Measurements from ENCODE around the gene IFI44L.

IFI44L gene

GRCh38 chr1:78645723-78646122 lies 25.5 kb downstream of the IFI44L start:
- no peak for DNase-seq

GRCh38 chr1:78647238-78647637 lies 27.0 kb downstream of the IFI44L start:
- no peak for DNase-seq

GRCh38 chr1:78649628-78650027 lies 29.4 kb downstream of the IFI44L start, which contains the start of gene IFI44:
Gene IFI44, plus strand, starts transcription at chr1:78649831. Its CDS starts 365 bp downstream, at chr1:78650196.
- peak; percentile 46 to 59 for DNase-seq

- no peak for DNase-seq
Observed at GRCh38 chr1:78650114-78650660, 29.9 kb downstream of the IFI44L start.

- DNase-seq: no peak
Observed at GRCh38 chr1:78651241-78651640, 31.0 kb downstream of the IFI44L start.

GRCh38 chr1:78652019-78652560 lies 31.8 kb downstream of the IFI44L start:
- DNase-seq: no peak

- DNase-seq: no peak
Observed at GRCh38 chr1:78658901-78659300, 38.7 kb downstream of the IFI44L start.

GRCh38 chr1:78663923-78664322 lies 43.7 kb downstream of the IFI44L start:
- no peak for DNase-seq

- DNase-seq: no peak
Observed at GRCh38 chr1:78664763-78665162, 44.5 kb downstream of the IFI44L start.

- DNase-seq: no peak
Observed at GRCh38 chr1:78665809-78666208, 45.6 kb downstream of the IFI44L start.

- no peak for DNase-seq
Observed at GRCh38 chr1:78667939-78668338, 47.7 kb downstream of the IFI44L start.

- DNase-seq: no peak
Observed at GRCh38 chr1:78668427-78668826, 48.2 kb downstream of the IFI44L start.

GRCh38 chr1:78672428-78672827 lies 52.2 kb downstream of the IFI44L start:
- no peak for DNase-seq

GRCh38 chr1:78673120-78673519 lies 52.9 kb downstream of the IFI44L start:
- DNase-seq: no peak

- peak; percentile 45 to 59 for DNase-seq
Observed at GRCh38 chr1:78676347-78676982, 56.2 kb downstream of the IFI44L start.

- no peak for DNase-seq
Observed at GRCh38 chr1:78676993-78677392, 56.7 kb downstream of the IFI44L start.

GRCh38 chr1:78677788-78678187 lies 57.5 kb downstream of the IFI44L start:
- no peak for DNase-seq

GRCh38 chr1:78678324-78678723 lies 58.1 kb downstream of the IFI44L start:
- no peak for DNase-seq

GRCh38 chr1:78681265-78681664 lies 61.0 kb downstream of the IFI44L start:
- DNase-seq: no peak

GRCh38 chr1:78682496-78682895 lies 62.2 kb downstream of the IFI44L start:
- DNase-seq: no peak

GRCh38 chr1:78683079-78683478 lies 62.8 kb downstream of the IFI44L start:
- no peak for DNase-seq

- no peak for DNase-seq
Observed at GRCh38 chr1:78687315-78687714, 67.1 kb downstream of the IFI44L start.

GRCh38 chr1:78687914-78688313 lies 67.7 kb downstream of the IFI44L start:
- no peak for DNase-seq

- DNase-seq: no peak
Observed at GRCh38 chr1:78688697-78689096, 68.4 kb downstream of the IFI44L start.

- no peak for DNase-seq
Observed at GRCh38 chr1:78690516-78690915, 70.3 kb downstream of the IFI44L start.
